NK-92 (cell line): ENCODE results near the gene PSG1.
"Not testable (repeated sequence)": the region's sequence is repeated elsewhere in the genome, so short reads cannot be mapped to it uniquely, and the experiment has no call there.

Experiments used
- DNase-seq: peaks from one replicate; lab custom pipeline; 2025; ENCODE audit not compliant: unreplicated experiment; lab: John Stamatoyannopoulos, UW

Gene PSG1

GRCh38 chr19:42879613-42880012 lies at the start of gene PSG1:
Gene PSG1, minus strand, starts transcription at chr19:42879713. Its CDS starts 132 bp downstream, at chr19:42879581.
- no peak for DNase-seq

GRCh38 chr19:42928896-42929295 lies 49.4 kb upstream of the PSG1 start:
- no peak for DNase-seq

GRCh38 chr19:42926781-42927180 lies 47.3 kb upstream of the PSG1 start:
- DNase-seq, result no peak

- not testable (repeated sequence) for DNase-seq
These were observed 43.6 kb upstream of the PSG1 start for GRCh38 chr19:42923106-42923505.

GRCh38 chr19:42920971-42921370 lies 41.5 kb upstream of the PSG1 start:
- DNase-seq, result not testable (repeated sequence)

GRCh38 chr19:42919757-42920079 lies 40.2 kb upstream of the PSG1 start:
- DNase-seq, result no peak

GRCh38 chr19:42919070-42919756 lies 39.7 kb upstream of the PSG1 start:
- not testable (repeated sequence) for DNase-seq

GRCh38 chr19:42918377-42919069 lies 39.0 kb upstream of the PSG1 start:
- not testable (repeated sequence) for DNase-seq

GRCh38 chr19:42917634-42918033 lies 38.1 kb upstream of the PSG1 start, which contains the start of gene PSG6:
Gene PSG6, minus strand, starts transcription at chr19:42917894. Its CDS starts 102 bp downstream, at chr19:42917792.
- DNase-seq, result not testable (repeated sequence)

- DNase-seq, result not testable (repeated sequence)
These were observed 37.4 kb upstream of the PSG1 start for GRCh38 chr19:42916931-42917330.

- DNase-seq, result not testable (repeated sequence)
These were observed 34.0 kb upstream of the PSG1 start for GRCh38 chr19:42913516-42913915.

GRCh38 chr19:42912941-42913340 lies 33.4 kb upstream of the PSG1 start:
- not testable (repeated sequence) for DNase-seq

GRCh38 chr19:42911731-42912130 lies 32.2 kb upstream of the PSG1 start:
- not testable (repeated sequence) for DNase-seq

- not testable (repeated sequence) for DNase-seq
These were observed 26.6 kb upstream of the PSG1 start for GRCh38 chr19:42906162-42906561.

GRCh38 chr19:42900561-42900960 lies 21.0 kb upstream of the PSG1 start:
- DNase-seq, result not testable (repeated sequence)

GRCh38 chr19:42899674-42900073 lies 20.2 kb upstream of the PSG1 start:
- DNase-seq, result not testable (repeated sequence)

GRCh38 chr19:42899110-42899509 lies 19.6 kb upstream of the PSG1 start:
- DNase-seq, result not testable (repeated sequence)

GRCh38 chr19:42898656-42899055 lies 19.1 kb upstream of the PSG1 start:
- not testable (repeated sequence) for DNase-seq

GRCh38 chr19:42897729-42898128 lies 18.2 kb upstream of the PSG1 start:
- DNase-seq, result not testable (repeated sequence)

GRCh38 chr19:42890446-42890845 lies 10.9 kb upstream of the PSG1 start:
- not testable (repeated sequence) for DNase-seq

- DNase-seq, result not testable (repeated sequence)
These were observed 8.4 kb upstream of the PSG1 start for GRCh38 chr19:42887876-42888445.

GRCh38 chr19:42882730-42883129 lies 3.2 kb upstream of the PSG1 start:
- not testable (repeated sequence) for DNase-seq
